ENCODE results near the gene TRIO.

Gene TRIO

GRCh38 chr5:14153932-14154731, 11.0 kb downstream of the TRIO start:
- Histone ChIP-seq H3K27ac (ENCODE audit: extremely low read depth, low read depth, low read length) (peak overlapping the region; percentile 87), H3K36me3 (ENCODE audit: control insufficient read depth in 2 of 2, insufficient read depth in 1 of 2, low read length in 2 of 2) (no peaks in the 10 kb centered on the region; a peak in 1 of 3 replicates), H3K9me3 (ENCODE audit: control insufficient read depth, insufficient read depth, low read depth, low read length) (no peaks in the 10 kb centered on the region), H3K4me1 (ENCODE audit: control insufficient read depth, insufficient read depth, low read length) (peaks cover 75% of the 10 kb centered on the region), H3K4me3 (ENCODE audit: low read depth, low read length) (no peak overlapping the region)
- ChIA-PET POLR2A (interaction anchor here (2.4 kb wide), 1 partner anchor 9 kb away, joined by 13 read pairs; no protein-coding TSS in a partner anchor), CTCF (interaction anchor here (0.6 to 1.4 kb wide), 5 partner anchors 9 to 166 kb away, joined by 3 to 7 read pairs (median 3); no protein-coding TSS in a partner anchor)
- TF ChIP-seq HOXD13 (CRISPR knock-in tag; IDR thresholded peaks at IDR 0.05; ENCODE audit: borderline replicate concordance) (no peak; the same call in 1 of the 2 replicates), KLF1 (tag by site-specific recombination; IDR thresholded peaks at IDR 0.05) (peak; percentile 57; the same call in 1 of the 2 replicates), ZFP69B (tag by site-specific recombination; IDR thresholded peaks at IDR 0.05) (peak; percentile 45; the same call in 1 of the 2 replicates), ZNF629 (tag by site-specific recombination; IDR thresholded peaks at IDR 0.05) (peak; percentile 63; the same call in 1 of the 2 replicates), ZNF133 (tag by site-specific recombination; IDR thresholded peaks at IDR 0.05) (no peak), ZNF610 (tag by site-specific recombination; IDR thresholded peaks at IDR 0.05; ENCODE audit: borderline replicate concordance) (0 out of 2 replicates have a peak, but pooled peaks have one; percentile 38), ZNF114 (tag by site-specific recombination; IDR thresholded peaks at IDR 0.05) (no peak), ZNF473 (tag by site-specific recombination; IDR thresholded peaks at IDR 0.05) (no peak), ZNF423 (tag by site-specific recombination; IDR thresholded peaks at IDR 0.05) (no peak; the same call in 1 of the 2 replicates), SALL2 (tag by site-specific recombination; IDR thresholded peaks at IDR 0.05; ENCODE audit: borderline replicate concordance) (no peak), TRIM28 (IDR thresholded peaks at IDR 0.05; ENCODE audit: borderline replicate concordance, low read length) (peak; percentile 79; the same call in 1 of the 2 replicates), KLF9 (tag by site-specific recombination; IDR thresholded peaks at IDR 0.05; ENCODE audit: low read depth) (no peak), ZIC2 (tag by site-specific recombination; IDR thresholded peaks at IDR 0.05) (peak; percentile 73), ZBTB11 (tag by site-specific recombination; conservative IDR thresholded peaks at IDR 0.05; ENCODE audit: low read depth) (peak; percentile 45; the same call in 1 of the 2 replicates), ELK4 (IDR thresholded peaks at IDR 0.05; ENCODE audit: borderline replicate concordance, low read depth, low read length) (no peak)
- TF ChIP-seq, protein P1, sequence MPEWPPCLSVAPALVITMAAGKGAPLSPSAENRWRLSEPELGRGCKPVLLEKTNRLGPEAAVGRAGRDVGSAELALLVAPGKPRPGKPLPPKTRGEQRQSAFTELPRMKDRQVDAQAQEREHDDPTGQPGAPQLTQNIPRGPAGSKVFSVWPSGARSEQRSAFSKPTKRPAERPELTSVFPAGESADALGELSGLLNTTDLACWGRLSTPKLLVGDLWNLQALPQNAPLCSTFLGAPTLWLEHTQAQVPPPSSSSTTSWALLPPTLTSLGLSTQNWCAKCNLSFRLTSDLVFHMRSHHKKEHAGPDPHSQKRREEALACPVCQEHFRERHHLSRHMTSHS (tag by site-specific recombination; IDR thresholded peaks at IDR 0.05), result no peak
- TF ChIP-seq, protein P2, sequence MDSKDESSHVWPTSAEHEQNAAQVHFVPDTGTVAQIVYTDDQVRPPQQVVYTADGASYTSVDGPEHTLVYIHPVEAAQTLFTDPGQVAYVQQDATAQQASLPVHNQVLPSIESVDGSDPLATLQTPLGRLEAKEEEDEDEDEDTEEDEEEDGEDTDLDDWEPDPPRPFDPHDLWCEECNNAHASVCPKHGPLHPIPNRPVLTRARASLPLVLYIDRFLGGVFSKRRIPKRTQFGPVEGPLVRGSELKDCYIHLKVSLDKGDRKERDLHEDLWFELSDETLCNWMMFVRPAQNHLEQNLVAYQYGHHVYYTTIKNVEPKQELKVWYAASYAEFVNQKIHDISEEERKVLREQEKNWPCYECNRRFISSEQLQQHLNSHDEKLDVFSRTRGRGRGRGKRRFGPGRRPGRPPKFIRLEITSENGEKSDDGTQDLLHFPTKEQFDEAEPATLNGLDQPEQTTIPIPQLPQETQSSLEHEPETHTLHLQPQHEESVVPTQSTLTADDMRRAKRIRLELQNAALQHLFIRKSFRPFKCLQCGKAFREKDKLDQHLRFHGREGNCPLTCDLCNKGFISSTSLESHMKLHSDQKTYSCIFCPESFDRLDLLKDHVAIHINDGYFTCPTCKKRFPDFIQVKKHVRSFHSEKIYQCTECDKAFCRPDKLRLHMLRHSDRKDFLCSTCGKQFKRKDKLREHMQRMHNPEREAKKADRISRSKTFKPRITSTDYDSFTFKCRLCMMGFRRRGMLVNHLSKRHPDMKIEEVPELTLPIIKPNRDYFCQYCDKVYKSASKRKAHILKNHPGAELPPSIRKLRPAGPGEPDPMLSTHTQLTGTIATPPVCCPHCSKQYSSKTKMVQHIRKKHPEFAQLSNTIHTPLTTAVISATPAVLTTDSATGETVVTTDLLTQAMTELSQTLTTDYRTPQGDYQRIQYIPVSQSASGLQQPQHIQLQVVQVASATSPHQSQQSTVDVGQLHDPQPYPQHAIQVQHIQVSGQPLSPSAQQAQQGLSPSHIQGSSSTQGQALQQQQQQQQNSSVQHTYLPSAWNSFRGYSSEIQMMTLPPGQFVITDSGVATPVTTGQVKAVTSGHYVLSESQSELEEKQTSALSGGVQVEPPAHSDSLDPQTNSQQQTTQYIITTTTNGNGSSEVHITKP (tag by site-specific recombination; IDR thresholded peaks at IDR 0.05), result peak; percentile 57
- TF ChIP-seq, protein P3, sequence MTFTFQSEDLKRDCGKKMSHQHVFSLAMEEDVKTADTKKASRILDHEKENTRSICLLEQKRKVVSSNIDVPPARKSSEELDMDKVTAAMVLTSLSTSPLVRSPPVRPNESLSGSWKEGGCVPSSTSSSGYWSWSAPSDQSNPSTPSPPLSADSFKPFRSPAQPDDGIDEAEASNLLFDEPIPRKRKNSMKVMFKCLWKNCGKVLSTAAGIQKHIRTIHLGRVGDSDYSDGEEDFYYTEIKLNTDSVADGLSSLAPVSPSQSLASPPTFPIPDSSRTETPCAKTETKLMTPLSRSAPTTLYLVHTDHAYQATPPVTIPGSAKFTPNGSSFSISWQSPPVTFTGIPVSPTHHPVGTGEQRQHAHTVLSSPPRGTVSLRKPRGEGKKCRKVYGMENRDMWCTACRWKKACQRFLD (tag by site-specific recombination; IDR thresholded peaks at IDR 0.05), result no peak
- TF ChIP-seq, protein P4, sequence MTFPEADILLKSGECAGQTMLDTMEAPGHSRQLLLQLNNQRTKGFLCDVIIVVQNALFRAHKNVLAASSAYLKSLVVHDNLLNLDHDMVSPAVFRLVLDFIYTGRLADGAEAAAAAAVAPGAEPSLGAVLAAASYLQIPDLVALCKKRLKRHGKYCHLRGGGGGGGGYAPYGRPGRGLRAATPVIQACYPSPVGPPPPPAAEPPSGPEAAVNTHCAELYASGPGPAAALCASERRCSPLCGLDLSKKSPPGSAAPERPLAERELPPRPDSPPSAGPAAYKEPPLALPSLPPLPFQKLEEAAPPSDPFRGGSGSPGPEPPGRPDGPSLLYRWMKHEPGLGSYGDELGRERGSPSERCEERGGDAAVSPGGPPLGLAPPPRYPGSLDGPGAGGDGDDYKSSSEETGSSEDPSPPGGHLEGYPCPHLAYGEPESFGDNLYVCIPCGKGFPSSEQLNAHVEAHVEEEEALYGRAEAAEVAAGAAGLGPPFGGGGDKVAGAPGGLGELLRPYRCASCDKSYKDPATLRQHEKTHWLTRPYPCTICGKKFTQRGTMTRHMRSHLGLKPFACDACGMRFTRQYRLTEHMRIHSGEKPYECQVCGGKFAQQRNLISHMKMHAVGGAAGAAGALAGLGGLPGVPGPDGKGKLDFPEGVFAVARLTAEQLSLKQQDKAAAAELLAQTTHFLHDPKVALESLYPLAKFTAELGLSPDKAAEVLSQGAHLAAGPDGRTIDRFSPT (tag by site-specific recombination; IDR thresholded peaks at IDR 0.05), result no peak
- TF ChIP-seq, protein P5, sequence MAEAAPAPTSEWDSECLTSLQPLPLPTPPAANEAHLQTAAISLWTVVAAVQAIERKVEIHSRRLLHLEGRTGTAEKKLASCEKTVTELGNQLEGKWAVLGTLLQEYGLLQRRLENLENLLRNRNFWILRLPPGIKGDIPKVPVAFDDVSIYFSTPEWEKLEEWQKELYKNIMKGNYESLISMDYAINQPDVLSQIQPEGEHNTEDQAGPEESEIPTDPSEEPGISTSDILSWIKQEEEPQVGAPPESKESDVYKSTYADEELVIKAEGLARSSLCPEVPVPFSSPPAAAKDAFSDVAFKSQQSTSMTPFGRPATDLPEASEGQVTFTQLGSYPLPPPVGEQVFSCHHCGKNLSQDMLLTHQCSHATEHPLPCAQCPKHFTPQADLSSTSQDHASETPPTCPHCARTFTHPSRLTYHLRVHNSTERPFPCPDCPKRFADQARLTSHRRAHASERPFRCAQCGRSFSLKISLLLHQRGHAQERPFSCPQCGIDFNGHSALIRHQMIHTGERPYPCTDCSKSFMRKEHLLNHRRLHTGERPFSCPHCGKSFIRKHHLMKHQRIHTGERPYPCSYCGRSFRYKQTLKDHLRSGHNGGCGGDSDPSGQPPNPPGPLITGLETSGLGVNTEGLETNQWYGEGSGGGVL (tag by site-specific recombination; IDR thresholded peaks at IDR 0.05), result peak; percentile 82
